Fibroblast of skin of scalp (primary cell): Measurements from ENCODE around the gene SIX4.

Experiments
- DNase-seq: peaks from one replicate; pipeline ENCODE4 v3.0.0-alpha.2; 2013

SIX4 gene

DNA sequence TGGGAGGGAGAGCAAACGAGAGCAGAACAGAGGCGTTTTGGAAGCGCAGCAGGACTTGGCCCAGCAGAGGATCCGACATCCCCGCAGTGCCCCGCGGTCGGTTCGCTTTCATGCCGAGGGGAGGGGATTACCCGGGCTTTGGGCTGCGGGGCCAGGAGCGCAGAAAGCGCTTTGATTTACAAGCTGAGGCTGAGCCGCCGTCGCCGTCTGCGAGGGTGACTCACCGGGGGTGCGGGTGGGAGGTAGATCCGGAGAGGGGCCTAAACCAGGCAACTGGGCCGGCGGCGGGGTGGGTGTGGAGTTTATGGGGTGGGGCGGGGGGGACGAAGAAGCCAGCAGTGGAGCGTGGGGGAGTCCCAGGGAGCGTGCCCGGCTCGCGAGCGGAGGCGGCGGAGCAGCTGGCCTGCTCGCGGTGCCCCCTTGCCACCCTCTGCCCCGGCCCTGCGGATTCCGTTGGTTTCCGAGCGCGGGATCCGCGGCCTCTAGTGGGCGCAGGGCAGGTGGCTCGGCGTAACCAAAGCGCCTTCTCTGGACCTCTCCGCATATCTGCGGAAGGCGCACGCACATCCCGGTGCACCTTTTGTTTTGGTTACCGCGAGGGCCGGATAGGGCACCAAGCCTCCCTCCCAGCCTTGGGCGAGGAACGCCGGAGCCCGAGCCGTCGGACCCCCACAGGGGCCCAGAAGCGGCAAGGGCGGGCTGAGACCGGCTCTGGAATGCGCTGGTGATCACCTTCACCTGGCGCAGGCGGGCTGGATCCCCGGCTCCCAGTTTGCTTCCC is 2.6 kb downstream of the SIX4 start:
- peak; percentile 46 for DNase-seq

- DNase-seq = no peak
These were observed 3.2 kb downstream of the SIX4 start for GRCh38 chr14:60720962-60721325.

GRCh38 chr14:60720391-60720790 is 3.8 kb downstream of the SIX4 start:
- DNase-seq = no peak

DNA sequence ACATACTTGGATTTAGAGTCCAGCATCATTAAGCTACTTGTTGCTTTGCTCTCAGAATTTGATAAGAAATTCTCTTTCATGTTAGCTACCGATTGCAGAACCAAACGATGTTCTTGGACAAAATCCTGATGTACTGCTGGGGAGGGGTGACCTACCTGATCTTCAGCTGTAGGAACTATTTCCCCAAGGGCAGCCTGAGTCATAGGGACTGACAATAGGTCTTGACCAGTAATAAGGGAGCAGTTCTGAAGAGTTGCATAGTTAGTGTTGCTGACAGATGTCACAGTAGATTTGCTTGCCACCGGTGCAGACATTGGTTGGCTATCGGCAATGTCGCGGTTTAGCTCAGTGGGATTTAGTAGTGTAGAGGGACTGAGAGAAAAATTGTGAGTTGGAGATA is 10.6 kb downstream of the SIX4 start:
- no peak for DNase-seq

- DNase-seq = no peak
These were observed 13.7 kb downstream of the SIX4 start for GRCh38 chr14:60710494-60710893.

GRCh38 chr14:60707858-60708257 is 16.3 kb downstream of the SIX4 start:
- no peak for DNase-seq

- DNase-seq = no peak
These were observed 19.1 kb downstream of the SIX4 start for GRCh38 chr14:60705100-60705499.

GRCh38 chr14:60700598-60700997 is 23.6 kb downstream of the SIX4 start:
- no peak for DNase-seq

DNA sequence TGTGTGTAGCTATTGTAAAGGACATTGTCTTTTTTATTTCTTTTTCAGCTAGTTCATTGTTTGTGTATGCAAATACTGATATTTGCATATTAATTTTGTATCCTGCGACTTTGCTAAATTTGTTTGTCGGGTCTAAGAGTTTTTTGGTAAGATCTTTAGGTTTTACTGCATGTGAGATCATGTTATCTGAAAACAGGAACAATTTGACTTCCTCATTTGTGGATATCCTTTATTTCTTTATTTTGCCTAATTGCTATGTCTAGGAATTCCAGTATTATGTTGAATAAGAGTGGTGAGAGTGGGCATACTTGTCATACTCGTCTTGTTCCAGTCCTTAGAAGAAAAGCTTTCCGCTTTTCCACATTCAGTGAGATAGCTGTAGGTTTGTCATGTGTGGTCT is 28.8 kb downstream of the SIX4 start:
- DNase-seq = no peak

GRCh38 chr14:60691383-60692113 is 32.6 kb downstream of the SIX4 start:
- DNase-seq = no peak

DNA sequence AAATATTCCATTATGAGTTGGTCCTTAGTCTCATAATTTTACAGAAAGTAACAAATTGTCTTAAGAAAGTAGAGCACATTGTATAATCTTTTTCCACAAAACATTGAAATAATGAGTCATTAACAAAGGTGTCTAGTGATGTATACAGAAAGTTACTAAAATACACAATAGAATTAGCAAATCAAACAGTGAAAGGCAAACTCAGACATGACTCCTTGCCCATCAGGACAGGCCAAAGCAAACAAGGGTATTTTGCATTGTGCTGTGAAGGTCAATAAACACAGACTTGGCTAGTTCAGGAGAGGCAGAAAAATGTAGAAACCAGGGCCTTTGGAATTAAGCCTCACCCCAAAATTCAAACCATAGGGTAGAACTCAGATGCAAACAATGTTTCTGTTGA is 37.3 kb downstream of the SIX4 start:
- no peak for DNase-seq

GRCh38 chr14:60684203-60684602 is 39.9 kb downstream of the SIX4 start:
- peak; percentile 73 for DNase-seq

DNA sequence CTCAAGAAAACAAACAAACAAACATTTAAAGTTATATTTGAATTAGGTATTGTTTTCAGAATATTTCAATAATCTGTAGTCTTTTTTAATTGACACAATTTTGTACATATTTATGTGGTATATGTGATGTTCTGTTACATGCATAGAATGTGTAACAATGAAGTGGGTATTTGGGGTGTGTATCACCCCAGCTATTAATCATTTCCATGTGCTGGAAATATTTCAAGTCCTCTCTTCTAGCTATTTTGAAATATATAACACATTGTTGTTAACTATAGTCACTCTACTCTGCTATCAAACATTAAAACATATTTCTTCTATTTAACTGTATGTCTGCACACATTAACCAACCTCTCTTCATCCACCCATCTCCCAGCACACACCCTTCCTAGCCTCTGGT is 42.9 kb downstream of the SIX4 start:
- DNase-seq = peak; percentile 72

DNA sequence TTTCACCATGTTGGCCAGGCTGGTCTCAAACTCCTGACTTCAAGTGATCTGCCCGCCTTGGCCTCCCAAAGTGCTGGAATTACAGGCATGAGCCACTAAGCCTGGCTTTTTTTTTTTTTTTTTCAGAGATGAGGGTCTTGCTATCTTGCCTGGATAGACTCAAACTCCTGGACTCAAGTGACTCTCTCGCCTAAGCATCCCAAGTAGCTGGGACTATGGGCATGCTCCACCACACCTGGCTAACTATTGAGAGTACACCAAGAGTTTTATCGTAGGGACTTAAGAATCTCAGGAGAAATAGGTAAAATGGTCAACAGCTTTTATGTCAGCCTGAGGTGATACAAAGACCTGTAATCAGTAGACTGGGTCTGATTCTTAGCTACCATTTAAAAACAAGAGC is 43.6 kb downstream of the SIX4 start:
- DNase-seq = no peak

- DNase-seq = no peak
These were observed 44.4 kb downstream of the SIX4 start for GRCh38 chr14:60679566-60680258.

- no peak for DNase-seq
These were observed 46.5 kb downstream of the SIX4 start for GRCh38 chr14:60677701-60678100.

GRCh38 chr14:60670989-60671388 is 53.2 kb downstream of the SIX4 start:
- peak; percentile 66 for DNase-seq

DNA sequence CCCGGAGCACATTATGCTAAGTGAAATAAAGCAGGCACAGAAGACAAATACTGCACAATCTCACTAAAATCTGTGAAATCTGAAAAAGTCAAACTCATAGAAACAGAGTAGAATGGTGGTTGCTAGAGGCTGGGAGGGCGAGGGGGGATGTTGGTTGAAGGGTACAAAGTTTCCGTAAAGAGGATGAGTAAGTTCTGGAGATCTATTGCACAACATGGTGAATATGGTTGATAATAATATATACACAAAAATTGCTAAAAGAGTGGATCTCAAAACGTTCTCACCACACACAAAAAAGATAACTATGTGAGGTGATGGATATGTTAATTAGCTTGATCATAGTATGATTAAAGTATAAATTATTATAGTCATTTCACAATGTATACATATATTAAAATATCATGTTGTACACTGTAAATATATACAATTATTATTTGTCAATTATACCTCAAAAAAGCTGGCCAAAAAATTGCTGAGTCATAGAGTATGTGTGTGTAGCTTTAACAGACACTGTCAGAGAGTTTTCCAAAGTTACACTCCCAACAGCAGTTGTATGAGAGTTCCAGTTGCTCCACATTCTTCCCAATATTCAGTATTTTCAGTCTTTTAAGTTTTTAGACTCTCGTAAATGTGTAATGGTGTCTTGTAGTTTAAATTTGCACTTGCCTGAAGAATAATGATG is 55.6 kb downstream of the SIX4 start:
- no peak for DNase-seq

- DNase-seq = no peak
These were observed 59.0 kb downstream of the SIX4 start for GRCh38 chr14:60665177-60665550.

DNA sequence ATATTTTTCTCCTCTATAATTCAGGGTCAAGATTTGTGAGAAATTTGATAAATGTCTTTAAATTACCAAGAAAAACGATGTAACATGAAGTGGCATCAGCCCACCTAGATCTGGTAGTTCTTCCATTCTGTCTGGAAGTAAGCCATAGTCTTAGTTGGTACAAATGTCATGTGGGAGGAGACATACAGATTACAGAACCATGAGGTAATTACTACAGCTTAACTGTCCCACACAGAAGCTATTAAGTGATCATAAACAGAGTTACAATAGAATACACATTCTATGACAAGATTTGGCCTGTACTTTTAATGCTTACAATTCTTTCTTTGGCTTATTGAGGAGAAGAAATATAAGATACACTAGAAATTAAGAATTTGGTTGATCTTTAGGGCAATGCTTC is 61.2 kb downstream of the SIX4 start:
- DNase-seq = no peak

- DNase-seq = no peak
These were observed 62.4 kb downstream of the SIX4 start for GRCh38 chr14:60661721-60662120.
